ENCODE results near the gene SNX25.
A peak's percentile ranks its signal among the peaks of the same experiment; 100 is the strongest.

SNX25 gene

GRCh38 chr4:185384930-185385331 is 175.5 kb downstream of the SNX25 start:
- peak; percentile 33 for DNase-seq

GRCh38 chr4:185387957-185388356 is 178.6 kb downstream of the SNX25 start:
- no peak for DNase-seq

GRCh38 chr4:185390941-185391340 is 181.5 kb downstream of the SNX25 start:
- DNase-seq: no peak

- no peak for DNase-seq
Measured at GRCh38 chr4:185392156-185392555, 182.8 kb downstream of the SNX25 start.

- no peak for DNase-seq
Measured at GRCh38 chr4:185394568-185395237, 185.3 kb downstream of the SNX25 start.

- no peak for DNase-seq
Measured at GRCh38 chr4:185395238-185395955, 186.0 kb downstream of the SNX25 start, which contains the start of gene LRP2BP. Gene LRP2BP (minus strand): TSS chr4:185395924. CDS start chr4:185378186, 17,738 bp downstream.

GRCh38 chr4:185395956-185396723 is 186.7 kb downstream of the SNX25 start:
- peak; percentile 93 for DNase-seq

- no peak for DNase-seq
Measured at GRCh38 chr4:185396724-185397385, 187.5 kb downstream of the SNX25 start, which contains the start of gene ANKRD37. Gene ANKRD37 (plus strand): TSS chr4:185396841. CDS start chr4:185396924, 83 bp downstream.

GRCh38 chr4:185398618-185399017 is 189.2 kb downstream of the SNX25 start:
- no peak for DNase-seq

- no peak for DNase-seq
Measured at GRCh38 chr4:185399466-185399865, 190.1 kb downstream of the SNX25 start.

GRCh38 chr4:185404031-185404430 is 194.6 kb downstream of the SNX25 start:
- no peak for DNase-seq

- DNase-seq: no peak
Measured at GRCh38 chr4:185405296-185405999, 196.1 kb downstream of the SNX25 start.

- DNase-seq: no peak
Measured at GRCh38 chr4:185408432-185408831, 199.0 kb downstream of the SNX25 start.

GRCh38 chr4:185411849-185412248 is 202.5 kb downstream of the SNX25 start:
- no peak for DNase-seq

- no peak for DNase-seq
Measured at GRCh38 chr4:185412412-185412811, 203.0 kb downstream of the SNX25 start.

Measured in GDM1 (cell line).